ENCODE measurements around the gene FAM135A.
A peak's percentile ranks its signal among the peaks of the same experiment; 100 is the strongest.
"Not testable (repeated sequence)": the region's sequence is repeated elsewhere in the genome, so short reads cannot be mapped to it uniquely, and the experiment has no call there.

FAM135A gene

DNA sequence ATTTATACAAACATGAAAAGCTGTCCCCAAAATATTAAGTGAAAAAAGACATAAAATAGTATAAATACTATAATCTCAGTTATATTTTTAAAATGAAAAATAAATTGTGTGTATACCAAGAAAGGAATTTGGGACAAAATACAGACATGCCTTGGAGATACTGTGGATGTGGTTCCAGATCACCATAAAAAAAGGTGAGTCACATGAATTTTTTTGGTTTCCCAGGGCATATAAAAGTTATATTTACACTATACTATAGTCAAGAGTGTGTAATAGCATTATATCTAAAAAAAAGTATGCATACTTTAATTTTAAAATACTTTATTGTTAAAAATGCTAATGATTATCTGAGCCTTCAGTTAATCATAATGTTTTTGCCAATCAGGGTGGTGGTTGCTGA lies 136.0 kb downstream of the FAM135A start:
- DNase-seq: no peak

DNA sequence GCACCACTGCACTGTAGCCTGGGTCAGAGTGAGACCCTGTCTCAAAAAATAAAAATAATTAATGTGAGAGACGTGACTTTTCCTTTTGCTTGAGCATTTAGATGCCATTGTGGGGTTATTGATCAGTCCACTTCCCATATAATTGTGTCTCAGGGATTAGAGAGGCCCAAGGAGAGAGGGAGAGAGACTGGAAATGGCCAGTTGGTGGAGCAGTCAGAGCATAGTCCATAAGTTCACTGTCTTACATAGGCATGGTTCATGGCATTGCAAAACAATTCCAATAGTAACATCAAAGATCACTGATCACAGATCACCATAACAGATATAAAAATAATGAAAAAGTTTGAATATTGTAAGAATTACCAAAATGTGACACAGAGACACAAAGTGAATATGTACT lies 138.3 kb downstream of the FAM135A start:
- DNase-seq: no peak

DNA sequence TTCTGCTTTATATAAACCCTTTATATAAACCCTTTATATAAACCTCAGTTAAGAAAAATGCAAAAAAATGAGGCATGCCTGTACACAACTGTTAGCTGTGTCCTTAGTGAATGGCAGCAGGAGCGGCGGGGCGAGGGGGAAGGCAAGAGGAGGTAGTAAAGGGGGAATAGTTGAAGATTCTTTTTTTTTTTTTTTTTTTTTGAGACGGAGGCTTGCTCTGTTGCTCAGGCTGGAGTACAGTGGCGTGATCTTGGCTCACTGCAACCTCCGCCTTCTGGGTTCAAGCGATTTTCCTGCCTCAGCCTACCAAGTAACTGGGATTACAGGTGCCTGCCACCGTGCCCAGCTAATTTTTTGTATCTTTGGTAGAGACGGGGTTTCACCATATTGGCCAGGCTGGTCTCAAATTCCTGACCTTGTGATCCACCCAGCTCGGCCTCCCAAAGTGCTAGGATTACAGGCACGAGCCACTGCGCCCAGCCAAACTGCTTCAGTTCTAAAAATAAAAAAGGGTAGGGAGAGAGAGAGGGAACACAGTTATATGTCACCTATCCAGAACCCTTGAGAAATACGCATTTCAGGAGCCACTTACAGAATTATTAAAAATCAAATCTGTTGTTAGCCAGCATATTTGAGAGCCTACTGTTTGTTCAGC lies 139.1 kb downstream of the FAM135A start:
- DNase-seq: not testable (repeated sequence)

DNA sequence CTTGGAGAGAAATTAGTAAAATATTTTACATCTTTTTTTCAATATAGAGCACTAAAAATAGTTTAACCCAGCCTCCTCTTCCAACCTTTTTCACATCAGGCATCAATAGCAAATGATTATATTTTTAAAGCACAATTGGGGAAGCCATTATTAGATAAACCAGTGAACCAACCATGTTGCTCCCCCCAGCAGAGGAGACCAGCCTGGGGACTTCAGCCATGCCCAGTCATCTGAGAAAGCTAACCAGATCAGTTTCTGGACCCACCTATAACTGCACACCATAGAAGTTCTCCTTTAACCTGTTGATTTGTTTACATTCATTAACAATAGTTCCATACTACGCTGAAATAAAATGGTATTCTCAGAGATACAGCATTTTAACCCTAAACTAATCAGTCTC lies 139.7 kb downstream of the FAM135A start:
- no peak for DNase-seq

DNA sequence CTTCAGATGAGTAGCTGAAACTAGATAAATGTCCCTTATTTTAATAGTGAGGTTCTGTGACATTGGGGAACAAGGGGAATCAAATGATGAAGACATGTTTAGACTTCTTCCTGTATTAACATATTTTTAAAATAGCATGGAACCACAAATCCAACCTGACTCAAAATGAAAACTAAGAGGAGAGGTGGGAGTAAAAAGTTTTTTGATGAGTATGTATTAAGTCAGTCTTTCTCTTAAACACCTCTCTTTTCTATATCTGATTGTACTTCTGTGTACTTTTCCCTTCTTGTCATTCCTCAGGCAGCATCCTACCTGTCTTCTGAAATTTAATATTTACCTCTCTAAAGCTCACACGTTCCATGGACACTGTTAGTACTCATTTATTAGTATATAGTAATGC lies 144.7 kb downstream of the FAM135A start:
- no peak for DNase-seq

DNA sequence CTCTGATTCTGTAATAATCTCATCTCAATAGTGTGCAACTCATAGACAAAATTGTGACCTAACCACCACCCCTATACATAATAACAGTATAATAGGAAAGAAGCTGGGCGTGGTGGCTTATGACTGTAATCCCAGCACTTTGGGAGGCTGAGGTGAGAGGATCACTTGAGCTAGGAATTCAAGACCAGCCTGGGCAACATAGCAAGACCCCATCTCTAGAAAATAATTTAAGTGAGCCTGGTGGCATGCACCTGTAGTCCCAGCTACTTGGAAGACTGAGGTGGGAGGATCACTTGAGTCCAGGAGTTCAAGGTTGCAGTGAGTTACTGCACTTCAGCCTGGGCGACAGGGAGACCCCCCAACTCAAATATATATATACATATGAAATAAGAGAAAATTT lies 149.1 kb downstream of the FAM135A start:
- DNase-seq: not testable (repeated sequence)

DNA sequence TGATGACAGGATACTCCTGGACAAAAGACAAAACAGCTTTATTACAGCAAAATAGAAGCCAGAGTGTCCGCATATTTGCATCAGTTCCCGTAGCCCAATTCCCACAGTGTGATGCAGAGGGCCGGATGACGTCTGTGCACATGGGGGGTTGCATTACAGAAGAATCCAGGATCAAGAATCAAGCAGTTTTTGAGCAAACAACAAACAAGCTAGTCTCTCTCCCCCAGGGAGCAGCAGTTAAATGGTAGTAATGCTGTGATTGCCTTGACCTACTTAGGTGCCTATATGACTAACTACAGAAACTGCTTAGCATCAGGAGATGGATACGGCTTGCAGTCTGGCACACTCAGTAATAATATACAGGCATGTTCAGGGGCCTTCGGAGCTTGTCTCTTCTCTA lies 150.2 kb downstream of the FAM135A start:
- peak; percentile 51 for DNase-seq

DNA sequence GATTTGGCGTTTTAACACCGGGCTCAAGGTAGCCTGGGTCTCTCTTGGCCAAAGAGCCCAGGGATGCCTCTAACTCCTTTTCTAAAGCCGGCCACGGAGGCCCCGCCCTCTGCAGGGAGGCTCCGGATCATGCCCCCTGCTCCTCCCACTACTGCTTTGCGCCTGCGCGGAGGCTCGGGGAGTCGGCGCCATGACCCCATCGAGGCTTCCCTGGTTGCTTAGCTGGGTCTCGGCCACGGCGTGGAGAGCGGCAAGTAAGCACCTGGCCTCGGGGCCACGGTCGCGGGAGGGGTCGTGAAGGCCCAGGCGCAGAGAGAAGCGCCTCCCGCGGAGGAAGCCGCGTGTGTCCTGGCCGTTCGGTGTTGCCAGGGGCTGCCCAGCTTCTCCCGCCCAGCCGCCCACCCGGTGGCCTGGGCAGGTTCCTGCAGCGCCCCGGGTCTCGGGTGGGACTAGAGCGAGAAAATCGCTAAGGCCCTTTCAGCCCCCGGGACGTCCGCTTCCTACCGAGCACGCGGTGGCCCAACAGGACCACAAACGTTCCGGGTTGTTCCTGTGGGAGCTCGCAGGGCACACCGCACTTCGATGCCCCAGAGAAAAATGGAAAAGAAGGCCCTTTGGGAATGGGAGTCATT lies 153.6 kb downstream of the FAM135A start, which contains the start of gene SDHAF4:
SDHAF4 (plus strand) TSS at position 180 of the 632 bp plus-strand sequence; CDS start at position 191, 11 bp downstream.
- peak; percentile 91 for DNase-seq

DNA sequence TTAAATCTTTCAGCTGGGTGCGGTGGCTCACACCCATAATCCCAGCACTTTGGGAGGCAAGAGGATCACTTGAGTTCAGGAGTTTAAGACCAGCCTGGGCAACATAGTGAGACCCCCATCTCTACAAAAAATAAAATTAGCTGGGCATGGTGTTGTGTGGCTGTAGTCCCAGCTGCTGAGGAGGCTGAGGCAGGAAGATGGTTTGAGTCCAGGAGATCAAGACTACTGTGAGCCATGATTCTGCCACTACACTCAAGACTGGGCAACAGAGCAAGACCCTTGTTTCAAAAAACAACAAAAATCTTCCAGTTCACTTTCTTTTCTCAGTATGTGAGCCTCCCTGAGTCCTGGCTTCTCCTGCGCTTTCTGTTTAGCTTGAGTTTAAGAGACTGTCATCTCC lies 161.3 kb downstream of the FAM135A start:
- no peak for DNase-seq

DNA sequence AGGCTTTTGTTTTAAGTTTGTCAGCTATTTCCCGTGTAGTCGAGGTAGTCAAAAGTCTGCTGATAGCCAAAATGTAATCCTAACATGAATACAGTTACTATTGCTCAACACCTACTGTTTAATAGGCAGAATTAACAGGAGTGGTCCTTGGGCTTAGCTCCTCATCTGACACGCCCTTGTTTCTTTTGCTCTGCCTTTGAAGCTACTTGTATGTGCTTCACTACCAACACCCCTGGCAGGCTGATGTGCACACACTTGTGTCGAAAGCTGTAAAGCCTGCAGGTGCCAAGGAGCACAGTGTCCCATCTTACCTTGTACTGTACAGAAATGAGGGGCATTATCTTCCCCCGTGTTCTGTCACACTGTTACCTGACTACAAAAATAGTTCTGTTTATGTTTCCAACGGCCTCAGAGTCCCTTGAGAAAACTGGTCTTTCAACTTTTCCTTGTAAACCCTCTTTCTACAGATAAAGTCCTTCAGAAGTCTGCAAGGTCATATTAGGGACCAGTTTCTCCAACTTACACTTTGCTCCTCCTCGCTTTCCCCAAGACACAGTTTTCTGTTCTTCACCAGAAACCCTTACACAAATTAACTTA lies 162.7 kb downstream of the FAM135A start:
- no peak for DNase-seq

DNA sequence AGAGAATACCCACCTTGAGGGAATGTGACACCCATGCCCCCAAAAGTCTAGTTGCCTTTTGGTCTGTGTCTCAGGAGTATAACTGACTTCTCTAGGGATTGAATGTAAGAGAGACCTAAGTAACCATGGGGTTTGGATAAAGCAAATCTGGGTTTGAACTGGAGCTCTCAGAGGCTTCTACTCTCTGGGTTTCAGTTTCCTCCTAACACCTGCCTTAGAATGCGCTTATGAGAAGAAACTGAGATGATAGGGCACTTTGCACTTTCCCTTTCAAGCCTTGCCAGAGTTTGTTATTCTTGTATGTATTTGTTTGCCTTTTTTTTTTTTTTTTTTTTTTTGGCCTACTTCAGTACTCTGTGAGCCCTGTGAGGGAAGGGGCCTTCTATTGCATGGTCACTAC lies 172.8 kb downstream of the FAM135A start:
- DNase-seq: no peak

DNA sequence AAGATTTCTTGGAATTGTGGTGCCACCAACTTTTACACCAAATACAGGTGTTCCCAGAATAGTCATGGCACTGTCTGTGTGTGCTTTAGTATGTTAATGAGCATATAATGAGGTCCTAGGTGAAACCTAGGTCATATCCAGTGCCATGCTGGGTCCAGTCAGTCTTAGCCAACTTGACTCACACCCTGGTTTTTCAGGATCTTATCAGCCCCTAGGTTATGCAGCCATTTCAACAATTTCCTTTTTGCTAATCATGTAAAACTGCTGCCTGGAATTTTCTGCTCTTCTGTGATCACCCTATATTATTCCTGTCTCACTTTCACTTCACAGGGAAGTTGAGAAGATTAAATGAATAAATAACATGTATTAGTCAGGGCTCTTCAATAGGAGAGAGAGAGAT lies 177.1 kb downstream of the FAM135A start:
- no peak for DNase-seq

DNA sequence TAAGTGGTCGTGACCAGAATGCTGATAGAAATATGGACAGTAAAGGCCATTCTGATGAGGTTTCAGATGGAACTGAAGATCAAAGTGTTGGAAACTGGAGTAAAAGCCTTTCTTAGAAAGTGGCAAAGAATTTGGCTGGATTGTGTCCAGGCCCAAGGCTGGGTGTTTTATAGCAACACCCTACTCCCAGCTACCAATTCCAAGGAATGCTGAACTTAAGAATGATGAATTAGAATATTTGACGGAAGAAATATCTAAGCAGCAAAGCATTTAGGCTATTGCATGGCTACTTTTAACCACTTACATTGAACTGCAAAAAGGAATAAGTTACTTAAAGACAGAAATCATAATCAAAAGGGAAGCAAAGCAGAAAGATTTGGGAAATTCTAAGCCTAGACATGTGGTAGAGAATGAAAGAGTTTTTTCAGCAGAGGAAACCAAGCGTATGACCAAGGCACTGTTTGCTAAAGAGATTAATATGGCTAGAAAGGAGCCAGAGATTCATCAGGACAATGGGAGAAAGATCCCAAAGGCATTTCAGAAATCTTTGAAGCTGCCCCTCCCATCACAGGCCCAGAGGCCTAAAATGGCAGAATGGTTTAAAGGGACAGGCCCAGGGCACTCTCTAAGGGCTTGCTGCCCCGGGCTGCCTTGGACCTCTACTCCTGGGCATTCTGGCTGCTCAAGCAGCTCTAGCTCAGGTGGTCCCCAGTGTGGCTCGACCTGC lies 179.2 kb downstream of the FAM135A start:
- peak; percentile 6 for DNase-seq

DNA sequence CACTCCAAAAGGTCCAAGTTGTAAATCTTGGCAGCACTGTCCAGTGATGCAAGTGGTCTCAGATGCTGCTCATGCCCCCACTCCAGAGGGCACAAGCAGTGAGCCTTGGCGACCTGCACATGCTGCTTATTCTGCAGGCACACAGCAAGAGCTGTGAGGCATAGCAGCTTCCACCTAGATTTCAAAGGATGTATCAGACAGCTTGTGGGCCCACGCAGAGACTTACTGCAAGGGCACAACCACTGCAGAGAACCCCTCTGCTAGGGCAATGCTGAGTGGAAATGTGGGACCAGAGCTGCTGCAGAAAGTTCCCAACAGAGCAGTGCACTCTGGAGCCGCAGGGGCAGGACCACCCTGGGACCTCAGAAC lies 179.8 kb downstream of the FAM135A start:
- DNase-seq: no peak

DNA sequence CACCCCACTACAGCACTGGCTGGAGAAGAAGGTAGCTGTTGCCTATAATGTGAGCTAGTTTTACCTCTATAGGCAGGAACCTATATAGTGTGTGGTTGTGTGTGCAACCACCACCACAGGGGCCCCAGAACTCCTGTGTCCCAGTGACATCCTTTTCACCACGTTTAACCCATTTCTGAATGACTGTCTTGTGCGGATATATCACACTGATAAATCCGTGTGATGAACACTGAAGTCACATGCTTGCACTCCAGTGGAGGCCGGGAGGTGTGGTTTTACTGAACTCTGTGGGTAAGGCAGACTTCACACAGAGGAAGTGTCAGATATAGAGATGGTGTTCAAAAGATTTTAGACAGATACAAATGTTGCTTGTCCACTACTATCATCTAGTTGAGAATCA lies 185.9 kb downstream of the FAM135A start:
- DNase-seq: no peak

DNA sequence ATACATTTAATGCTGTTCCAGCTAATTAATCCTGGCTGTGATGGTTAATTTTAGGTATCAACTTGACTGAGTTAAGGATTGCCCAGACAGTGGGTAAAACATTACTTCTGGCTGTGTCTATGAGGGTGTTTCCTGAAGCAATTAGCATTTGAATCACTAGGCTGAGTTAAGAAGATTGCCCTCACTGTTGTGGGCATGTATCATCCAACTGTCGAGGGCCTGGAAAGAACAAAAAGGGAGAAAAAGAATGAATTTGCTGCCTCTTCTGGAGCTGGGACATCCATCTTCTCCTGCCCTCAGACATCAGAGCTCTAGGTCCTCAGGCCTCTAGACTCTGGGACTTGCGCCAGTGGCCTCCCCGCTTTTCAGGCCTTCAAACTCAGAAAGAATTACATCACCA lies 187.7 kb downstream of the FAM135A start:
- no peak for DNase-seq

DNA sequence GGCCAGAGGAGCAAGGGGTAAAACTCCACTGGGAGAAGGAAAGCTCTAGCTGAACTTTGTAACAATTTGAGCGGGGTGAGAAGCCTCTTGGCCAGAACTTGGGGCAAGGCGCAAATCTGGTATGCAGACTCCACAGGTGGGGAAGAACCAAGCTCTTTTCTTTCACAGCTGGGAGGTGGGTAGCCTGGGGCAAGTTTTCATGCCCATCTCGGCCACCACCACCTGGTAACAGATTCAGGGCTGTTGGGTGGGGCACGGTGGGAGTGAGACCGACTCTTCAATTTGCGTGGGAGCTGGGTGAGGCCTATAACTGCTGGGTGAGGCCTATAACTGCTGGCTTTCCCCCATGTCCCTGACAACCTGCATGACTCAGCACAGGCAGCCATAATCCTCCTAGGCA lies 190.9 kb downstream of the FAM135A start:
- DNase-seq: no peak

DNA sequence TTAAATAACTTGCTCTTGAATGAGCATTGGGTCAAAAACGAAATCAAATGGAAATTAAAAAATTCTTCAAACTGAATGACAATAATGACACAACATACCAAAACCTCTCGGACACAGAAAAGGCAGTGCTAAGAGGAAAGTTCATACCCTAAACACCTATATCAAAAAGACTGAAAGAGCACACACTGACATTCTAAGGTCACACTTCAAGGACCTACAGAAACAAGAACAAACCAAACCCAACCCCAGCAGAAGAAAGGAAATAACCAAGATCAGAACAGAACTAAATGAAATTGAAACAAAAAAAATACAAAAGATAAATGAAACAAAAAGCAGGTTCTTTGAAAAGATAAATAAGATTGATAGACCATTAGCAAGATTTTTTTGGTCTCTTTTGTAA lies 194.1 kb downstream of the FAM135A start:
- not testable (repeated sequence) for DNase-seq

DNA sequence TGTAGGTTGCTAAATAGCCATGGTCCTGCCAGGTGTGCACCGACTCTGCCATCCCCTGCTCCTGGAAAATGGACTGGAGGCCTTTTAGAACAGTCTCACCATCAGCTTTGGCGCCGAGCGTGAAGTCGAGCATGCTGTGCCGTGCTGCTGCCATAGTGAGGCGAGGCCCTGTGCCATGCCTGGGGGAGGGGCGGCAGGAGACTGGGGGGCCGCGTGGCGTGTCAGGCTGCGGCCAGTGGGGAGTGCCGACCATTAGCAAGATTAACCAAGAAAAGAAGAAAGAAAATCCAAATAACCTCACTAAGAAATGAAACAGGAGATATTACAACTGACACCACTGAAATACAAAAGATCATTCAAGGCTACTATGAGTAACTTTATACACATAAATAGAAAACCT lies 195.9 kb downstream of the FAM135A start:
- not testable (repeated sequence) for DNase-seq
